WTC11 (cell line): ENCODE results near the gene CABLES1. TPM values are rescaled to one million over a fixed set of nuclear protein-coding genes. Genes with fewer than 3 reads are reported as not detected.

Source experiments
- ATAC-seq: fragments of 200-7000 bp; cut with Tn5 transposase; 2 replicates; pipeline ENCODE4 v1.10.0; 2021; ENCODE audit warnings: mild to moderate bottlenecking, moderate library complexity
- CTCF ChIA-PET: fragments of 300-600 bp; sonication (Branson Sonifier 250); formaldehyde crosslinking; loops from one replicate; lab custom pipeline; 2021; ENCODE audit warnings: antibody characterized with exemption; lab: Charles Lee
- POLR2A ChIA-PET: fragments of 350-600 bp; sonication (Branson Sonifier 250); formaldehyde crosslinking; loops from one replicate; lab custom pipeline; 2021; ENCODE audit warnings: antibody characterized with exemption; lab: Charles Lee
- DNase-seq: peaks from one replicate; pipeline ENCODE4 v3.0.0; 2021; ENCODE audit warnings: low spot score
- H3K27ac Mint-ChIP-seq: 2 replicates; pipeline ENCODE4 v1.8.0; 2021; ENCODE audit warnings: mixed read lengths
- H3K27me3 Mint-ChIP-seq: 2 replicates; pipeline ENCODE4 v1.8.0; 2021; ENCODE audit warnings: low read depth, mild to moderate bottlenecking, moderate library complexity, mixed read lengths
- H3K36me3 Mint-ChIP-seq: 2 replicates; pipeline ENCODE4 v1.8.0; 2021; ENCODE audit warnings: mixed read lengths
- H3K4me1 Mint-ChIP-seq: 2 replicates; pipeline ENCODE4 v1.8.0; 2022; ENCODE audit warnings: mixed read lengths
- H3K4me3 Mint-ChIP-seq: 2 replicates; pipeline ENCODE4 v1.8.0; 2021; ENCODE audit warnings: mild to moderate bottlenecking, moderate library complexity, mixed read lengths
- H3K9me3 Mint-ChIP-seq: 2 replicates; pipeline ENCODE4 v1.8.0; 2021; ENCODE audit warnings: mixed read lengths
- ESRRA ChIP-seq: sonication (generic); formaldehyde crosslinking; IDR thresholded peaks from 2 replicates; pipeline ENCODE4 v1.8.1; 2022; ENCODE audit warnings: mild to moderate bottlenecking, missing genetic modification reagents, borderline replicate concordance
- MYBL2 ChIP-seq: sonication (generic); formaldehyde crosslinking; IDR thresholded peaks from 2 replicates; pipeline ENCODE4 v1.8.1; 2023; ENCODE audit warnings: mild to moderate bottlenecking, moderate library complexity, missing genetic modification reagents
- SMAD4 ChIP-seq: sonication (generic); formaldehyde crosslinking; IDR thresholded peaks from 2 replicates; pipeline ENCODE4 v1.8.0; 2022; ENCODE audit warnings: mild to moderate bottlenecking, missing genetic modification reagents
- TCF7 ChIP-seq: sonication (generic); formaldehyde crosslinking; IDR thresholded peaks from 2 replicates; pipeline ENCODE4 v1.8.0; 2022; ENCODE audit warnings: mild to moderate bottlenecking, low read depth, missing genetic modification reagents, moderate library complexity
- ZNF317 ChIP-seq: sonication (generic); formaldehyde crosslinking; IDR thresholded peaks from 2 replicates; pipeline ENCODE4 v1.8.1; 2023; ENCODE audit warnings: low read depth, mild to moderate bottlenecking, moderate library complexity, missing genetic modification reagents, borderline replicate concordance
- ZNF396 ChIP-seq: fragments of 250-450 bp; sonication (Bioruptor Pico); IDR thresholded peaks from 2 replicates; pipeline ENCODE4 v1.8.0; 2021; ENCODE audit warnings: mild to moderate bottlenecking, moderate library complexity, borderline replicate concordance
- total RNA-seq: library from RNA; stranded (reverse); gene quantifications from 3 replicates; pipeline ENCODE4 v1.2.3, GENCODE V29; 2021
- TF ChIP-seq, protein P1 (sequence below): fragments of 250-450 bp; sonication (Bioruptor Pico); IDR thresholded peaks from 2 replicates; pipeline ENCODE4 v1.9.0; 2021; ENCODE audit warnings: moderate library complexity, mild to moderate bottlenecking, inconsistent platforms, borderline replicate concordance
- TF ChIP-seq, protein P2 (sequence below): sonication (generic); formaldehyde crosslinking; IDR thresholded peaks from 2 replicates; pipeline ENCODE4 v1.8.1; 2023; ENCODE audit warnings: mild to moderate bottlenecking, missing genetic modification reagents
- TF ChIP-seq, protein P3 (sequence below): sonication (generic); formaldehyde crosslinking; IDR thresholded peaks from 2 replicates; pipeline ENCODE4 v1.8.1; 2022; ENCODE audit warnings: mild to moderate bottlenecking, missing genetic modification reagents, moderate library complexity, borderline replicate concordance
- TF ChIP-seq, protein P4 (sequence below): sonication (generic); formaldehyde crosslinking; IDR thresholded peaks from 2 replicates; pipeline ENCODE4 v1.8.0; 2022; ENCODE audit warnings: missing genetic modification reagents
- TF ChIP-seq, protein P5 (sequence below): sonication (generic); formaldehyde crosslinking; IDR thresholded peaks from 2 replicates; pipeline ENCODE4 v1.8.0; 2022; ENCODE audit warnings: mild to moderate bottlenecking, missing genetic modification reagents
- TF ChIP-seq, protein P6 (sequence below): fragments of 250-450 bp; sonication (Bioruptor Pico); IDR thresholded peaks from 2 replicates; pipeline ENCODE4 v1.9.0; 2021; ENCODE audit warnings: mild to moderate bottlenecking, borderline replicate concordance
- TF ChIP-seq, protein P7 (sequence below): fragments of 250-450 bp; sonication (Bioruptor Pico); IDR thresholded peaks from 2 replicates; pipeline ENCODE4 v1.8.0; 2021; ENCODE audit warnings: mild to moderate bottlenecking
- TF ChIP-seq, protein P8 (sequence below): sonication (generic); formaldehyde crosslinking; conservative IDR thresholded peaks from 2 replicates; pipeline ENCODE4 v1.8.1; 2022; ENCODE audit warnings: mild to moderate bottlenecking, missing genetic modification reagents
- TF ChIP-seq, protein P9 (sequence below): fragments of 250-450 bp; sonication (Bioruptor Pico); conservative IDR thresholded peaks from 2 replicates; pipeline ENCODE4 v1.9.0; 2021; ENCODE audit warnings: mild to moderate bottlenecking

CABLES1 gene
- total RNA-seq, 1 experiment from 2014 or later: 17.0 TPM

DNA sequence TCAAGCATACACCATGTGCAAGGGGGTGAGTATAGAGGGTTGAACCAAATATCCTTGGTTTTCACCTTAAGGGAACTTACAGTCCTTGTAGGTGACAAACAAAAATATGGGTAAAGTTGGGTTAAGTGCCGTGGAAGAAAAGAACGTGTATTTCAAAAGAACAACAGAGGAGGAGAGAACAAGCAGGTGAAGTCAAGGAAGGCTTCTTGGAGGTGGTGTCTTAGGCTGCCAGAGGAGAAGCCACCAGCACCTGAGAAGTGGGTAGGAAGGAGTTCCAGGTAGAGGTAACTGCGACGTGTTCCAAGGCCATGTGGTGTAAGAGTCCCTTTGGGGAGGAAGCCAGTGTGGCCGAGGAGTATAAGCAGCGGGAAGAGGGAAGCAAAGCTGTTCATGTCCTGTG lies 27.2 kb downstream of the CABLES1 start (continued):
- TF ChIP-seq, protein P1, sequence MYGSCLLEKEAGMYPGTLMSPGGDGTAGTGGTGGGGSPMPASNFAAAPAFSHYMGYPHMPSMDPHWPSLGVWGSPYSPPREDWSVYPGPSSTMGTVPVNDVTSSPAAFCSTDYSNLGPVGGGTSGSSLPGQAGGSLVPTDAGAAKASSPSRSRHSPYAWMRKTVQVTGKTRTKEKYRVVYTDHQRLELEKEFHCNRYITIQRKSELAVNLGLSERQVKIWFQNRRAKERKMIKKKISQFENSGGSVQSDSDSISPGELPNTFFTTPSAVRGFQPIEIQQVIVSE (CRISPR knock-in tag): no peak
- TF ChIP-seq, protein P2, sequence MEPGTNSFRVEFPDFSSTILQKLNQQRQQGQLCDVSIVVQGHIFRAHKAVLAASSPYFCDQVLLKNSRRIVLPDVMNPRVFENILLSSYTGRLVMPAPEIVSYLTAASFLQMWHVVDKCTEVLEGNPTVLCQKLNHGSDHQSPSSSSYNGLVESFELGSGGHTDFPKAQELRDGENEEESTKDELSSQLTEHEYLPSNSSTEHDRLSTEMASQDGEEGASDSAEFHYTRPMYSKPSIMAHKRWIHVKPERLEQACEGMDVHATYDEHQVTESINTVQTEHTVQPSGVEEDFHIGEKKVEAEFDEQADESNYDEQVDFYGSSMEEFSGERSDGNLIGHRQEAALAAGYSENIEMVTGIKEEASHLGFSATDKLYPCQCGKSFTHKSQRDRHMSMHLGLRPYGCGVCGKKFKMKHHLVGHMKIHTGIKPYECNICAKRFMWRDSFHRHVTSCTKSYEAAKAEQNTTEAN (CRISPR knock-in tag): no peak
- TF ChIP-seq ZNF317 (CRISPR knock-in tag) (no peak), SMAD4 (CRISPR knock-in tag) (no peak), ESRRA (CRISPR knock-in tag) (no peak)
- TF ChIP-seq, protein P3, sequence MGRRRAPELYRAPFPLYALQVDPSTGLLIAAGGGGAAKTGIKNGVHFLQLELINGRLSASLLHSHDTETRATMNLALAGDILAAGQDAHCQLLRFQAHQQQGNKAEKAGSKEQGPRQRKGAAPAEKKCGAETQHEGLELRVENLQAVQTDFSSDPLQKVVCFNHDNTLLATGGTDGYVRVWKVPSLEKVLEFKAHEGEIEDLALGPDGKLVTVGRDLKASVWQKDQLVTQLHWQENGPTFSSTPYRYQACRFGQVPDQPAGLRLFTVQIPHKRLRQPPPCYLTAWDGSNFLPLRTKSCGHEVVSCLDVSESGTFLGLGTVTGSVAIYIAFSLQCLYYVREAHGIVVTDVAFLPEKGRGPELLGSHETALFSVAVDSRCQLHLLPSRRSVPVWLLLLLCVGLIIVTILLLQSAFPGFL (CRISPR knock-in tag): no peak
- TF ChIP-seq, protein P4, sequence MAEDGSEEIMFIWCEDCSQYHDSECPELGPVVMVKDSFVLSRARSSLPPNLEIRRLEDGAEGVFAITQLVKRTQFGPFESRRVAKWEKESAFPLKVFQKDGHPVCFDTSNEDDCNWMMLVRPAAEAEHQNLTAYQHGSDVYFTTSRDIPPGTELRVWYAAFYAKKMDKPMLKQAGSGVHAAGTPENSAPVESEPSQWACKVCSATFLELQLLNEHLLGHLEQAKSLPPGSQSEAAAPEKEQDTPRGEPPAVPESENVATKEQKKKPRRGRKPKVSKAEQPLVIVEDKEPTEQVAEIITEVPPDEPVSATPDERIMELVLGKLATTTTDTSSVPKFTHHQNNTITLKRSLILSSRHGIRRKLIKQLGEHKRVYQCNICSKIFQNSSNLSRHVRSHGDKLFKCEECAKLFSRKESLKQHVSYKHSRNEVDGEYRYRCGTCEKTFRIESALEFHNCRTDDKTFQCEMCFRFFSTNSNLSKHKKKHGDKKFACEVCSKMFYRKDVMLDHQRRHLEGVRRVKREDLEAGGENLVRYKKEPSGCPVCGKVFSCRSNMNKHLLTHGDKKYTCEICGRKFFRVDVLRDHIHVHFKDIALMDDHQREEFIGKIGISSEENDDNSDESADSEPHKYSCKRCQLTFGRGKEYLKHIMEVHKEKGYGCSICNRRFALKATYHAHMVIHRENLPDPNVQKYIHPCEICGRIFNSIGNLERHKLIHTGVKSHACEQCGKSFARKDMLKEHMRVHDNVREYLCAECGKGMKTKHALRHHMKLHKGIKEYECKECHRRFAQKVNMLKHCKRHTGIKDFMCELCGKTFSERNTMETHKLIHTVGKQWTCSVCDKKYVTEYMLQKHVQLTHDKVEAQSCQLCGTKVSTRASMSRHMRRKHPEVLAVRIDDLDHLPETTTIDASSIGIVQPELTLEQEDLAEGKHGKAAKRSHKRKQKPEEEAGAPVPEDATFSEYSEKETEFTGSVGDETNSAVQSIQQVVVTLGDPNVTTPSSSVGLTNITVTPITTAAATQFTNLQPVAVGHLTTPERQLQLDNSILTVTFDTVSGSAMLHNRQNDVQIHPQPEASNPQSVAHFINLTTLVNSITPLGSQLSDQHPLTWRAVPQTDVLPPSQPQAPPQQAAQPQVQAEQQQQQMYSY (CRISPR knock-in tag): no peak

DNA sequence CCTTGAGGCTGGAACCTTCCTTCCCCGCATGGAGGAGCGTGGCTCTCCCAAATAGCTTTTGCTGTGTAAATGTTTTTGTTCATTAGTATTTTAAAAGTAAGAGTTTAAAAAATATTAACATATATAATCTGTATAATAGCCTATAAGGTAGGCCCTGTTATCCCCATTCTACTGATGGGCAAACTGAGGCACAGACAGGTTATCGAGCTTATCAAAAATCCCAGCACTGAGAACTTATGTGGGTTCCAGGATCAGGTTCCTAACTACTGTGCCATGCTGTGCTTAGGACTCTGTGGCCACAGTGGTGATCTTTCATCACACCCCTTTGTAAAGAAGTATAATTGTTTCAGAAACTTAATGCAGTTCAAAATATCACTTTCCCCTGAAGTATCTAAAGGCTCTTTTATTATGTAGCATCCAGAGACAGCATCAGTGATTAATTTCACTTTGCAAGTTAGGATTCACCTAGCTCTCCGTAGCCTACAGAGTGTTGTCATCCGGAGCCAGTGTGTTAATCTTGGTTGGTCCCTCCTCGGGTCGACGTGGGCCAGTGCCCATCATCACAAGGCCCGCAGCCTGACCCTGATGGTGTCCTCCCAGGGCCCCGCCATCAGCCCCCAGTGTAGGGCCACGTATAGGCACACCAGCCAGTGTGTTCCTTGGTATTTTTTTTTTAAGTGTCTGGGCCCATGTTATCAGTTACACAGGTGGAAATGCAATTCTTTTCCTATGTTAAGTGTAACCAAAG lies 28.7 kb downstream of the CABLES1 start:
- peaks cover 58% of the 10 kb centered on the region for H3K4me1 Mint-ChIP-seq
- no peaks in the 10 kb centered on the region for H3K27me3 Mint-ChIP-seq
- H3K36me3 Mint-ChIP-seq: peaks cover 8% of the 10 kb centered on the region; the same call in 1 of the 2 replicates
- ATAC-seq (no peak), DNase-seq (no peak)
- H3K4me3 Mint-ChIP-seq: no peak overlapping the region
- ChIA-PET CTCF (interaction anchor here (1.0 to 2.1 kb wide), 3 partner anchors 32 to 334 kb away, joined by 4 to 6 read pairs (median 4); no protein-coding TSS in a partner anchor), POLR2A (interaction anchor here (0.6 kb wide), 1 partner anchor 41 kb away, joined by 4 read pairs; no protein-coding TSS in a partner anchor)
- H3K27ac Mint-ChIP-seq: no peak overlapping the region
- H3K9me3 Mint-ChIP-seq: no peaks in the 10 kb centered on the region
- TF ChIP-seq, protein P5, sequence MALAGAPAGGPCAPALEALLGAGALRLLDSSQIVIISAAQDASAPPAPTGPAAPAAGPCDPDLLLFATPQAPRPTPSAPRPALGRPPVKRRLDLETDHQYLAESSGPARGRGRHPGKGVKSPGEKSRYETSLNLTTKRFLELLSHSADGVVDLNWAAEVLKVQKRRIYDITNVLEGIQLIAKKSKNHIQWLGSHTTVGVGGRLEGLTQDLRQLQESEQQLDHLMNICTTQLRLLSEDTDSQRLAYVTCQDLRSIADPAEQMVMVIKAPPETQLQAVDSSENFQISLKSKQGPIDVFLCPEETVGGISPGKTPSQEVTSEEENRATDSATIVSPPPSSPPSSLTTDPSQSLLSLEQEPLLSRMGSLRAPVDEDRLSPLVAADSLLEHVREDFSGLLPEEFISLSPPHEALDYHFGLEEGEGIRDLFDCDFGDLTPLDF (CRISPR knock-in tag): no peak
- TF ChIP-seq, protein P6, sequence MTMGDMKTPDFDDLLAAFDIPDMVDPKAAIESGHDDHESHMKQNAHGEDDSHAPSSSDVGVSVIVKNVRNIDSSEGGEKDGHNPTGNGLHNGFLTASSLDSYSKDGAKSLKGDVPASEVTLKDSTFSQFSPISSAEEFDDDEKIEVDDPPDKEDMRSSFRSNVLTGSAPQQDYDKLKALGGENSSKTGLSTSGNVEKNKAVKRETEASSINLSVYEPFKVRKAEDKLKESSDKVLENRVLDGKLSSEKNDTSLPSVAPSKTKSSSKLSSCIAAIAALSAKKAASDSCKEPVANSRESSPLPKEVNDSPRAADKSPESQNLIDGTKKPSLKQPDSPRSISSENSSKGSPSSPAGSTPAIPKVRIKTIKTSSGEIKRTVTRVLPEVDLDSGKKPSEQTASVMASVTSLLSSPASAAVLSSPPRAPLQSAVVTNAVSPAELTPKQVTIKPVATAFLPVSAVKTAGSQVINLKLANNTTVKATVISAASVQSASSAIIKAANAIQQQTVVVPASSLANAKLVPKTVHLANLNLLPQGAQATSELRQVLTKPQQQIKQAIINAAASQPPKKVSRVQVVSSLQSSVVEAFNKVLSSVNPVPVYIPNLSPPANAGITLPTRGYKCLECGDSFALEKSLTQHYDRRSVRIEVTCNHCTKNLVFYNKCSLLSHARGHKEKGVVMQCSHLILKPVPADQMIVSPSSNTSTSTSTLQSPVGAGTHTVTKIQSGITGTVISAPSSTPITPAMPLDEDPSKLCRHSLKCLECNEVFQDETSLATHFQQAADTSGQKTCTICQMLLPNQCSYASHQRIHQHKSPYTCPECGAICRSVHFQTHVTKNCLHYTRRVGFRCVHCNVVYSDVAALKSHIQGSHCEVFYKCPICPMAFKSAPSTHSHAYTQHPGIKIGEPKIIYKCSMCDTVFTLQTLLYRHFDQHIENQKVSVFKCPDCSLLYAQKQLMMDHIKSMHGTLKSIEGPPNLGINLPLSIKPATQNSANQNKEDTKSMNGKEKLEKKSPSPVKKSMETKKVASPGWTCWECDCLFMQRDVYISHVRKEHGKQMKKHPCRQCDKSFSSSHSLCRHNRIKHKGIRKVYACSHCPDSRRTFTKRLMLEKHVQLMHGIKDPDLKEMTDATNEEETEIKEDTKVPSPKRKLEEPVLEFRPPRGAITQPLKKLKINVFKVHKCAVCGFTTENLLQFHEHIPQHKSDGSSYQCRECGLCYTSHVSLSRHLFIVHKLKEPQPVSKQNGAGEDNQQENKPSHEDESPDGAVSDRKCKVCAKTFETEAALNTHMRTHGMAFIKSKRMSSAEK: no peak
- TF ChIP-seq TCF7 (CRISPR knock-in tag) (no peak), ZNF396 (CRISPR knock-in tag) (no peak), ZNF317 (CRISPR knock-in tag) (no peak), MYBL2 (CRISPR knock-in tag) (no peak)
- TF ChIP-seq, protein P7, sequence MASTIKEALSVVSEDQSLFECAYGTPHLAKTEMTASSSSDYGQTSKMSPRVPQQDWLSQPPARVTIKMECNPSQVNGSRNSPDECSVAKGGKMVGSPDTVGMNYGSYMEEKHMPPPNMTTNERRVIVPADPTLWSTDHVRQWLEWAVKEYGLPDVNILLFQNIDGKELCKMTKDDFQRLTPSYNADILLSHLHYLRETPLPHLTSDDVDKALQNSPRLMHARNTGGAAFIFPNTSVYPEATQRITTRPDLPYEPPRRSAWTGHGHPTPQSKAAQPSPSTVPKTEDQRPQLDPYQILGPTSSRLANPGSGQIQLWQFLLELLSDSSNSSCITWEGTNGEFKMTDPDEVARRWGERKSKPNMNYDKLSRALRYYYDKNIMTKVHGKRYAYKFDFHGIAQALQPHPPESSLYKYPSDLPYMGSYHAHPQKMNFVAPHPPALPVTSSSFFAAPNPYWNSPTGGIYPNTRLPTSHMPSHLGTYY: no peak
- TF ChIP-seq, protein P8, sequence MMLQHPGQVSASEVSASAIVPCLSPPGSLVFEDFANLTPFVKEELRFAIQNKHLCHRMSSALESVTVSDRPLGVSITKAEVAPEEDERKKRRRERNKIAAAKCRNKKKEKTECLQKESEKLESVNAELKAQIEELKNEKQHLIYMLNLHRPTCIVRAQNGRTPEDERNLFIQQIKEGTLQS (CRISPR knock-in tag): no peak
- TF ChIP-seq, protein P9, sequence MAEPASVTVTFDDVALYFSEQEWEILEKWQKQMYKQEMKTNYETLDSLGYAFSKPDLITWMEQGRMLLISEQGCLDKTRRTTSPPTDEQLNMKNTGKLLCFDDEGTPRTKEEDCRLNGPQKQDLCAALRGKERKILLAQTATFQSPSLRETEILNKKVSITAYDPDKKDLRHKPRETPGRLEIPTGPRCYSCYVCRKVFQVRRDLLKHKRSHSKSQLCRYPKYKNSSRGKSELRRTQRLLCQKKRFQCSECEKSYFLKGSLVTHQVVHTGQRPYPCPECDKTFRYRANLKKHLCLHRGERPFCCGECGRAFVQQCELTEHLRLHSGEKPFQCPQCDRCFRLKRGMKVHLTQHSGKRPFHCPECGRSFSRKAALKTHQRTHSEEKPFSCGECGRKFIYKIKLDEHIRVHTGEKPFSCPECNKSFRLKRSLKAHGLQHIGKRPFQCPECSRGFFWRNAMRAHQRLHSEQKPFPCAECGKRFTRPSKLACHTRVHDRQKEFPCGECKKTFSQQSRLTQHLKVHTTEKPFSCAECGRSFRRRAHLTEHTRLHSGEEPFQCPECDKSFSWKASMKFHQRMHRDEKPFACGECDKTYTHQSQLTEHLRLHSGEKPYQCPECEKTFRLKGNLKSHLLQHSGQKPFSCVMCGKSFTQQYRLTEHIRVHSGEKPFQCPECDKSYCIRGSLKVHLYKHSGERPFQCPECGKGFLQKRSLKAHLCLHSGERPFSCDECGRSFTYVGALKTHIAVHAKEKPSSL (CRISPR knock-in tag): no peak
- TF ChIP-seq, protein P1 (CRISPR knock-in tag): no peak
